HepG2 (cell line): Measurements from ENCODE around the gene C1S. TPM values are rescaled to one million over a fixed set of nuclear protein-coding genes. Genes with fewer than 3 reads are reported as not detected.

Experiments used
- GLMP ChIP-seq: sonication (generic); formaldehyde crosslinking; IDR thresholded peaks from 2 replicates; pipeline ENCODE4 v1.9.0; 2021; ENCODE audit warnings: missing genetic modification reagents, mild to moderate bottlenecking, borderline replicate concordance
- HCFC1 ChIP-seq: fragments of 150-350 bp; IDR thresholded peaks from 2 replicates; pipeline ENCODE4 v1.6.1; 2014; ENCODE audit warnings: low read depth, low read length
- HNRNPH1 ChIP-seq: fragments of 200-400 bp; formaldehyde crosslinking; optimal IDR thresholded peaks from 2 replicates; pipeline ENCODE3; 2017; ENCODE audit warnings: mild to moderate bottlenecking, low read depth, low read length
- JARID2 ChIP-seq: sonication (generic); formaldehyde crosslinking; IDR thresholded peaks from 2 replicates; pipeline ENCODE4 v1.8.1; 2023; ENCODE audit warnings: missing genetic modification reagents, inconsistent platforms; ENCODE audit not compliant: insufficient replicate concordance
- LRRFIP1 ChIP-seq: sonication (generic); formaldehyde crosslinking; conservative IDR thresholded peaks from 2 replicates; pipeline ENCODE4 v1.4.0; 2020; ENCODE audit warnings: missing genetic modification reagents
- MTERF4 ChIP-seq: sonication (generic); formaldehyde crosslinking; IDR thresholded peaks from 2 replicates; pipeline ENCODE4 v1.8.0; 2023; ENCODE audit warnings: mild to moderate bottlenecking, missing genetic modification reagents
- PAWR ChIP-seq: sonication (generic); formaldehyde crosslinking; IDR thresholded peaks from 2 replicates; pipeline ENCODE4 v1.4.0; 2020; ENCODE audit warnings: missing genetic modification reagents, mild to moderate bottlenecking, borderline replicate concordance
- PCBP2 ChIP-seq: fragments of 200-400 bp; formaldehyde crosslinking; optimal IDR thresholded peaks from 2 replicates; pipeline ENCODE3; 2018; ENCODE audit warnings: low read length, low read depth; ENCODE audit not compliant: poor library complexity, severe bottlenecking
- RELA ChIP-seq: sonication (generic); formaldehyde crosslinking; IDR thresholded peaks from 2 replicates; pipeline ENCODE4 v1.4.0; 2020; ENCODE audit warnings: missing genetic modification reagents
- TAF15 ChIP-seq: fragments of 200-400 bp; formaldehyde crosslinking; IDR thresholded peaks from one replicate; pipeline ENCODE4 v1.6.1; 2018; ENCODE audit warnings: mild to moderate bottlenecking, low read depth, low read length; ENCODE audit not compliant: poor library complexity, severe bottlenecking
- TOPORS ChIP-seq: sonication (generic); formaldehyde crosslinking; IDR thresholded peaks from 2 replicates; pipeline ENCODE4 v1.8.0; 2023; ENCODE audit warnings: mild to moderate bottlenecking, missing genetic modification reagents
- TRIM22 ChIP-seq: fragments of 450-650 bp; IDR thresholded peaks from 2 replicates; pipeline ENCODE4 v1.6.1; 2017
- ZBTB1 ChIP-seq: sonication (generic); formaldehyde crosslinking; IDR thresholded peaks from 2 replicates; pipeline ENCODE4 v1.4.0; 2020; ENCODE audit warnings: missing genetic modification reagents, borderline replicate concordance
- ZBTB2 ChIP-seq: sonication (generic); formaldehyde crosslinking; IDR thresholded peaks from 2 replicates; pipeline ENCODE4 v1.8.0; 2022; ENCODE audit warnings: low read depth, missing genetic modification reagents
- ZFP37 ChIP-seq: sonication (generic); formaldehyde crosslinking; IDR thresholded peaks from 2 replicates; pipeline ENCODE4 v1.4.0; 2020; ENCODE audit warnings: missing genetic modification reagents, borderline replicate concordance
- ZFY ChIP-seq: sonication (generic); formaldehyde crosslinking; IDR thresholded peaks from 2 replicates; pipeline ENCODE4 v1.4.0; 2020; ENCODE audit warnings: missing genetic modification reagents
- ZNF253 ChIP-seq: sonication (generic); formaldehyde crosslinking; IDR thresholded peaks from 2 replicates; pipeline ENCODE4 v1.8.0; 2022; ENCODE audit warnings: mild to moderate bottlenecking, missing genetic modification reagents, borderline replicate concordance
- ZNF326 ChIP-seq: sonication (generic); formaldehyde crosslinking; IDR thresholded peaks from 2 replicates; pipeline ENCODE4 v1.4.0; 2020; ENCODE audit warnings: missing genetic modification reagents, borderline replicate concordance
- ZNF552 ChIP-seq: sonication (generic); formaldehyde crosslinking; IDR thresholded peaks from 2 replicates; pipeline ENCODE4 v1.9.0; 2022; ENCODE audit warnings: missing genetic modification reagents, mild to moderate bottlenecking, borderline replicate concordance
- polyA plus RNA-seq, 8 experiments: library from polyadenylated mRNA; depleted of rRNA in 3 of 8; stranded (reverse) in 7 of 8; unstranded in 1 of 8; fragments of >200 nt; fragmentation: Illumina TruSeq in 4 of 8; extraction: Trizol in 4 of 8; gene quantifications; 2 replicates each; pipeline versions ENCODE4 v1.2.1 to v1.2.3, GENCODE V29; 2011 to 2016; ENCODE audit warnings: low read depth in 4 of 8, missing spikeins in 1 of 8, mixed read lengths in 1 of 8; ENCODE audit not compliant: insufficient read depth in 1 of 8
- total RNA-seq, 5 experiments: library from RNA; depleted of rRNA; stranded (reverse); fragments of >200 nt; fragmentation: Illumina TruSeq; extraction: Trizol; gene quantifications; 2 replicates each; pipeline ENCODE4 v1.2.3, GENCODE V29; 2016; ENCODE audit warnings: low read depth in 1 of 5

The C1S gene
- total and polyA plus RNA-seq, 2 of the 13 experiments (the other 11 are each of a cell fraction or from before 2014, with no cell fraction given): 14.5 to 18.2 TPM

GRCh38 chr12:7018350-7019042 lies 42.0 kb upstream of the C1S start, which contains the start of gene LPCAT3 (continued):
- TF ChIP-seq ZFY (CRISPR knock-in tag) (0 out of 2 replicates have a peak, but pooled peaks have one; percentile 23), MTERF4 (CRISPR knock-in tag) (no peak), RELA (CRISPR knock-in tag) (no peak), TAF15 (no peak), GLMP (CRISPR knock-in tag) (no peak), ZNF552 (0 out of 2 replicates have a peak, but pooled peaks have one; percentile 34), ZNF326 (CRISPR knock-in tag) (no peak), JARID2 (CRISPR knock-in tag) (no peak), PCBP2 (no peak), PAWR (CRISPR knock-in tag) (no peak), ZBTB2 (CRISPR knock-in tag) (peak; percentile 59), HCFC1 (no peak), TRIM22 (no peak), ZNF253 (CRISPR knock-in tag) (no peak), LRRFIP1 (no peak), ZFP37 (CRISPR knock-in tag) (no peak), HNRNPH1 (no peak), ZBTB1 (CRISPR knock-in tag) (no peak), TOPORS (CRISPR knock-in tag) (no peak)
